Measurements from ENCODE around the gene HOXA5.

Gene HOXA5

DNA sequence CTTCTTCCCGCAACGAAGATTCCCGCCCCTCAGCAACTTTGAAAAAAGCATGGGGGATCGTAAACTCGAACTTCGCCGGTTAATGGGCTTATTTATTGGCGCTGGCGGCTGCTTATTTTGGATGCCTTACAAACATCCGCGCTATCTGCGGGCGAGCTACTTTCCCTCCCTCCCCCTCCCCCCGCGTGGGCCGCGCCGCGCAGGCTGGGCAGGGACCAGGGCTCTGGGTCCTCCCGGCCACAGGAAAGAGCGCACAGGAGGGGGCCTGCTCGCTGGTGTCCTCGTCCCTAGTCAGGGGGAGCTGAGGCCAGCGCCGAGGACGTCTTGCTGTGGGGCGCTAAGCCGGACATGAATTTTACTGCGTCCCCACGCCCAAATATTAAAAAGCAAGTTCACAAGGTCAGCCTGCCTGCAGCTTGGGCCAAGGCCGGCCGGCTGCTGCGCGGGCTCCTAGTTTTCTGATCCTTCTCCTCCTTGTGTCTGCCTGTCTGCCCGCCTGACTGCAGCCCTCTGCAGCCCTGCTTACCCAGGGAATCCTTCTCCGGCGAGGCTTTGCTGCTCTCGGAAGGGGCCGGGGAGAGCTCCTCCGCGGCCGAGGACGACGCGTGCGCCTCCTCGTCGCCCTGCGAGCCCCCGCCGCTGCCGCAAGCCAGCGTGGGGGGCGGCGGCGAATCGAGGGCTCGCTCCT, 29.5 kb upstream of the HOXA5 start:
- ATAC-seq = peak; percentile 8; the same call in 1 of the 3 replicates
- no peak for TF ChIP-seq ZNF70 (CRISPR knock-in tag; IDR thresholded peaks at IDR 0.05)

- ATAC-seq = no peak
- TF ChIP-seq RARB (CRISPR knock-in tag; IDR thresholded peaks at IDR 0.05) = no peak
- no peak for TF ChIP-seq PPARA (CRISPR knock-in tag; IDR thresholded peaks at IDR 0.05; ENCODE audit: borderline replicate concordance)
- no peak for TF ChIP-seq ISL1 (CRISPR knock-in tag; IDR thresholded peaks at IDR 0.05)
- no peak for TF ChIP-seq ZFP30 (CRISPR knock-in tag; IDR thresholded peaks at IDR 0.05)
- TF ChIP-seq, protein P1, sequence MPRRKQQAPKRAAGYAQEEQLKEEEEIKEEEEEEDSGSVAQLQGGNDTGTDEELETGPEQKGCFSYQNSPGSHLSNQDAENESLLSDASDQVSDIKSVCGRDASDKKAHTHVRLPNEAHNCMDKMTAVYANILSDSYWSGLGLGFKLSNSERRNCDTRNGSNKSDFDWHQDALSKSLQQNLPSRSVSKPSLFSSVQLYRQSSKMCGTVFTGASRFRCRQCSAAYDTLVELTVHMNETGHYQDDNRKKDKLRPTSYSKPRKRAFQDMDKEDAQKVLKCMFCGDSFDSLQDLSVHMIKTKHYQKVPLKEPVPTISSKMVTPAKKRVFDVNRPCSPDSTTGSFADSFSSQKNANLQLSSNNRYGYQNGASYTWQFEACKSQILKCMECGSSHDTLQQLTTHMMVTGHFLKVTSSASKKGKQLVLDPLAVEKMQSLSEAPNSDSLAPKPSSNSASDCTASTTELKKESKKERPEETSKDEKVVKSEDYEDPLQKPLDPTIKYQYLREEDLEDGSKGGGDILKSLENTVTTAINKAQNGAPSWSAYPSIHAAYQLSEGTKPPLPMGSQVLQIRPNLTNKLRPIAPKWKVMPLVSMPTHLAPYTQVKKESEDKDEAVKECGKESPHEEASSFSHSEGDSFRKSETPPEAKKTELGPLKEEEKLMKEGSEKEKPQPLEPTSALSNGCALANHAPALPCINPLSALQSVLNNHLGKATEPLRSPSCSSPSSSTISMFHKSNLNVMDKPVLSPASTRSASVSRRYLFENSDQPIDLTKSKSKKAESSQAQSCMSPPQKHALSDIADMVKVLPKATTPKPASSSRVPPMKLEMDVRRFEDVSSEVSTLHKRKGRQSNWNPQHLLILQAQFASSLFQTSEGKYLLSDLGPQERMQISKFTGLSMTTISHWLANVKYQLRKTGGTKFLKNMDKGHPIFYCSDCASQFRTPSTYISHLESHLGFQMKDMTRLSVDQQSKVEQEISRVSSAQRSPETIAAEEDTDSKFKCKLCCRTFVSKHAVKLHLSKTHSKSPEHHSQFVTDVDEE (CRISPR knock-in tag; IDR thresholded peaks at IDR 0.05) = no peak
Observed at GRCh38 chr7:27172315-27172774, 28.9 kb upstream of the HOXA5 start.

DNA sequence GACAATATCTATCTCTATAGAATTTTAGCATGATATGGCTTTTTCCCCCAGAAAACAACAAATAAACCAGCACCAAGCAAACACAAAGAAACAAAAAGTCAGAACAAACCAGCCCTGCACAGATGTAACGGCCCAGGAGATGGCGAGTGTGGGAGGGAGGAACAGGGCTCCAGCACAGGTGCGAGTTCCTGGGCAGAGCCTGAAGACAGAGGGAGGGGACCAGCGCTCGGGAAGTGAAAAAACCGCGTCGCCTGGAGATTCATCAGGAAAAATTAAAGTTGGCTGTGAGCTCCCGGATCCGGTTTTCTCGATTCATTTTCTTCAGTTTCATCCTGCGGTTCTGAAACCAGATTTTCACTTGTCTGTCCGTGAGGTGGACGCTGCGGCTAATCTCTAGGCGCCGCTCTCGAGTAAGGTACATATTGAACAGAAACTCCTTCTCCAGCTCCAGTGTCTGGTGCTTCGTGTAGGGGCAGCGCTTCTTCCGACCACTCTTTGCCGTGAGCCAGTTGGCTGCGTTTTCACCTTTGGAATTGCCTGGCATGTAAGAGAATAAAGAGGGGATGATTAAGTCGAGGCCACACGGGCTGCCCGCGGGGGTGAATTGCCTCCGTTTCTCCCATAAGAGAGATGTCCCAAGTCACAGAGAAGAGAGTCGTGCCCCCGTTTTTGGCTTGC, 28.3 kb upstream of the HOXA5 start:
- TF ChIP-seq TOX (CRISPR knock-in tag; IDR thresholded peaks at IDR 0.05; ENCODE audit: borderline replicate concordance) = no peak
- TF ChIP-seq TCF4 (CRISPR knock-in tag; IDR thresholded peaks at IDR 0.05; ENCODE audit: borderline replicate concordance) = no peak
- TF ChIP-seq ZC3H10 (CRISPR knock-in tag; IDR thresholded peaks at IDR 0.05) = no peak
- TF ChIP-seq PATZ1 (CRISPR knock-in tag; IDR thresholded peaks at IDR 0.05; ENCODE audit: borderline replicate concordance) = no peak
- ATAC-seq = peak; percentile 18; the same call in 1 of the 3 replicates

DNA sequence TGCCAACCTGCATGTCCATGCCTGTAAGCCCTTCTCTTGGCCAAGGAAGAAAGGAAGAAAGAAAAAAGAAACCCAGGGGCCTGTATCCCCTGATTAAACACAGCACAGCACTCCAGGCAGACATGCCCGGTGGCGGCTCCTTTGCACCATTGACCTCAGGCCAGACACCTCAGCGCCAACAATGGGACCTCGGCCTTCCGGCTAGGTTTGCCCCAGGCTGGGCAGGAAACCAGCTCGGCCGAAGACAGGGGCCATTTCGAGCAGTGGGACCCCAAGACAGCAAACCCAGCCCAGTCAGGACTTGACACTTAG, 27.8 kb upstream of the HOXA5 start:
- no peak for TF ChIP-seq CREB5 (CRISPR knock-in tag; IDR thresholded peaks at IDR 0.05; ENCODE audit: low read depth)
- no peak for TF ChIP-seq SNAI2 (CRISPR knock-in tag; IDR thresholded peaks at IDR 0.05)
- TF ChIP-seq CSRNP3 (CRISPR knock-in tag; IDR thresholded peaks at IDR 0.05) = no peak
- TF ChIP-seq ISL1 (CRISPR knock-in tag; IDR thresholded peaks at IDR 0.05) = no peak
- ATAC-seq = no peak

GRCh38 chr7:27170426-27171324, 27.2 kb upstream of the HOXA5 start:
- ATAC-seq = no peak
- TF ChIP-seq CSRNP3 (CRISPR knock-in tag; IDR thresholded peaks at IDR 0.05) (no peak), ZNF8 (CRISPR knock-in tag; IDR thresholded peaks at IDR 0.05) (no peak), RARB (CRISPR knock-in tag; IDR thresholded peaks at IDR 0.05) (no peak), ZNF70 (CRISPR knock-in tag; IDR thresholded peaks at IDR 0.05) (no peak), PATZ1 (CRISPR knock-in tag; IDR thresholded peaks at IDR 0.05; ENCODE audit: borderline replicate concordance) (no peak), TOX (CRISPR knock-in tag; IDR thresholded peaks at IDR 0.05; ENCODE audit: borderline replicate concordance) (no peak)
- TF ChIP-seq, protein P2, sequence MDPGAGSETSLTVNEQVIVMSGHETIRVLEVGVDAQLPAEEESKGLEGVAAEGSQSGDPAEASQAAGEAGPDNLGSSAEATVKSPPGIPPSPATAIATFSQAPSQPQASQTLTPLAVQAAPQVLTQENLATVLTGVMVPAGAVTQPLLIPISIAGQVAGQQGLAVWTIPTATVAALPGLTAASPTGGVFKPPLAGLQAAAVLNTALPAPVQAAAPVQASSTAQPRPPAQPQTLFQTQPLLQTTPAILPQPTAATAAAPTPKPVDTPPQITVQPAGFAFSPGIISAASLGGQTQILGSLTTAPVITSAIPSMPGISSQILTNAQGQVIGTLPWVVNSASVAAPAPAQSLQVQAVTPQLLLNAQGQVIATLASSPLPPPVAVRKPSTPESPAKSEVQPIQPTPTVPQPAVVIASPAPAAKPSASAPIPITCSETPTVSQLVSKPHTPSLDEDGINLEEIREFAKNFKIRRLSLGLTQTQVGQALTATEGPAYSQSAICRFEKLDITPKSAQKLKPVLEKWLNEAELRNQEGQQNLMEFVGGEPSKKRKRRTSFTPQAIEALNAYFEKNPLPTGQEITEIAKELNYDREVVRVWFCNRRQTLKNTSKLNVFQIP (CRISPR knock-in tag; IDR thresholded peaks at IDR 0.05; ENCODE audit: borderline replicate concordance, low read depth) = no peak
